H1 (cell line): ENCODE data around the gene PRG3. TPM values are rescaled to one million over a fixed set of nuclear protein-coding genes. Genes with fewer than 3 reads are reported as not detected.

Experiments
- CTCF ChIA-PET: fragments of 300-600 bp; sonication (Branson Sonifier 250); formaldehyde crosslinking; loops from one replicate; lab custom pipeline; 2021; ENCODE audit not compliant: partially characterized antibody; lab: Charles Lee
- POLR2A ChIA-PET: fragments of 300-600 bp; sonication (Branson Sonifier 250); formaldehyde crosslinking; loops from one replicate; lab custom pipeline; 2021; ENCODE audit warnings: inconsistent platforms; ENCODE audit not compliant: partially characterized antibody; lab: Charles Lee
- DNase-seq, 2 experiments: peaks; one replicate each; pipeline versions ENCODE4 v3.0.0 to v3.0.0-alpha.2; 2010 to 2022; ENCODE audit warnings: low spot score in 2 of 2, low read depth in 1 of 2, mixed read lengths in 1 of 2
- FAIRE-seq: peaks from 2 replicates; lab custom pipeline; 2011; peaks lifted over from hg19 to GRCh38; lab: Jason Lieb, UNC
- H2AFZ ChIP-seq: 2 replicates; pipeline ENCODE4 v1.8.1; 2012; ENCODE audit warnings: low read length, inconsistent platforms
- H2AK5ac ChIP-seq: 2 replicates; pipeline ENCODE4 v1.6.1; 2013; ENCODE audit warnings: low read depth, low read length
- H2BK120ac ChIP-seq: replicated peaks from 2 replicates; pipeline ENCODE3; 2013; ENCODE audit warnings: low read depth, low read length, inconsistent platforms
- H2BK12ac ChIP-seq: 2 replicates; pipeline ENCODE4 v1.6.1; 2013; ENCODE audit warnings: low read depth, low read length
- H2BK15ac ChIP-seq: 2 replicates; pipeline ENCODE4 v1.6.1; 2013; ENCODE audit warnings: low read length
- H2BK20ac ChIP-seq: 2 replicates; pipeline ENCODE4 v1.6.1; 2013; ENCODE audit warnings: low read length
- H2BK5ac ChIP-seq: 2 replicates; pipeline ENCODE4 v1.6.1; 2013; ENCODE audit warnings: low read depth, low read length
- H3K14ac ChIP-seq: 2 replicates; pipeline ENCODE4 v1.6.1; 2013; ENCODE audit warnings: inconsistent platforms; ENCODE audit not compliant: insufficient read length
- H3K18ac ChIP-seq: 2 replicates; pipeline ENCODE4 v1.6.1; 2013; ENCODE audit warnings: low read length; ENCODE audit errors: extremely low read depth
- H3K23ac ChIP-seq: 2 replicates; pipeline ENCODE4 v1.6.1; 2013; ENCODE audit warnings: inconsistent platforms; ENCODE audit not compliant: insufficient read length
- H3K23me2 ChIP-seq: 2 replicates; pipeline ENCODE4 v1.6.1; 2013; ENCODE audit warnings: low read depth, low read length
- H3K27ac ChIP-seq: 2 replicates; pipeline ENCODE4 v1.6.1; 2011; ENCODE audit warnings: low read depth, low read length, inconsistent platforms
- H3K27me3 ChIP-seq, 4 experiments: replicated peaks in 1 of 4; 1 replicate in 1 of 4; 2 replicates in 3 of 4; pipeline versions ENCODE4 v1.6.1 to v1.8.1; 2011 to 2013; ENCODE audit warnings: low read length in 3 of 4, mild to moderate bottlenecking in 3 of 4, inconsistent platforms in 2 of 4, mixed read lengths in 2 of 4, moderate library complexity in 1 of 4; ENCODE audit not compliant: control insufficient read depth in 3 of 4, insufficient read depth in 3 of 4; ENCODE audit errors: extremely low read depth in 1 of 4
- H3K36me3 ChIP-seq, 4 experiments: 2 replicates each; pipeline versions ENCODE4 v1.6.1 to v1.8.1; 2011 to 2013; ENCODE audit warnings: mild to moderate bottlenecking in 4 of 4, low read length in 3 of 4, moderate library complexity in 2 of 4, control low read depth in 1 of 4, inconsistent platforms in 1 of 4; ENCODE audit not compliant: insufficient read depth in 4 of 4, control insufficient read depth in 2 of 4
- H3K4ac ChIP-seq: replicated peaks from 2 replicates; pipeline ENCODE3; 2013; ENCODE audit warnings: low read length, low read depth, mixed read lengths, inconsistent platforms; ENCODE audit not compliant: insufficient read length
- H3K4me1 ChIP-seq, 4 experiments: replicated peaks in 1 of 4; 1 replicate in 1 of 4; 2 replicates in 3 of 4; pipeline versions ENCODE4 v1.6.1 to v1.8.1; 2011 to 2013; ENCODE audit warnings: low read length in 3 of 4, inconsistent platforms in 2 of 4, mixed read lengths in 1 of 4; ENCODE audit not compliant: insufficient read depth in 4 of 4, control insufficient read depth in 3 of 4
- H3K4me2 ChIP-seq, 2 experiments: 2 replicates each; pipeline versions ENCODE4 v1.6.1 to v1.8.1; 2011 to 2013; ENCODE audit warnings: low read depth in 2 of 2, low read length in 2 of 2, control low read depth in 1 of 2, inconsistent platforms in 1 of 2, mild to moderate bottlenecking in 1 of 2; ENCODE audit not compliant: insufficient read depth in 1 of 2
- H3K4me3 ChIP-seq, 4 experiments: fragments of 200-600, 300-600 bp in 1 of 4; sonication (generic), shearing (Covaris generic), sonication (Bioruptor Twin) in 1 of 4; 2 replicates each; pipeline versions ENCODE4 v1.5.1 to v1.8.1; 2011 to 2016; ENCODE audit warnings: low read length in 4 of 4, low read depth in 3 of 4, control low read depth in 2 of 4, inconsistent platforms in 2 of 4, mild to moderate bottlenecking in 2 of 4, mixed read lengths in 1 of 4, moderate library complexity in 1 of 4; ENCODE audit not compliant: insufficient read depth in 2 of 4; ENCODE audit errors: extremely low read depth in 1 of 4
- H3K56ac ChIP-seq: replicated peaks from 2 replicates; pipeline ENCODE3; 2013; ENCODE audit warnings: low read depth, mild to moderate bottlenecking, mixed read lengths, low read length, inconsistent platforms; ENCODE audit not compliant: insufficient read length
- H3K79me1 ChIP-seq: 2 replicates; pipeline ENCODE4 v1.6.1; 2013; ENCODE audit warnings: low read depth, low read length, control low read depth
- H3K79me2 ChIP-seq, 2 experiments: 2 replicates each; pipeline versions ENCODE4 v1.6.1 to v1.8.1; 2012 to 2013; ENCODE audit warnings: low read length in 2 of 2, mild to moderate bottlenecking in 2 of 2, inconsistent platforms in 1 of 2; ENCODE audit not compliant: insufficient read depth in 2 of 2, control insufficient read depth in 1 of 2
- H3K9ac ChIP-seq, 4 experiments: replicated peaks in 1 of 4; 1 replicate in 1 of 4; 2 replicates in 3 of 4; pipeline versions ENCODE4 v1.6.1 to v1.8.1; 2011 to 2013; ENCODE audit warnings: low read depth in 3 of 4, low read length in 3 of 4, control low read depth in 2 of 4, mild to moderate bottlenecking in 2 of 4, moderate library complexity in 2 of 4, inconsistent platforms in 1 of 4; ENCODE audit errors: extremely low read depth in 1 of 4
- H3K9me3 ChIP-seq, 2 experiments: 2 replicates each; pipeline versions ENCODE4 v1.6.1 to v1.8.1; 2012 to 2013; ENCODE audit warnings: mild to moderate bottlenecking in 2 of 2, moderate library complexity in 2 of 2, control low read depth in 1 of 2, inconsistent platforms in 1 of 2, low read depth in 1 of 2, low read length in 1 of 2, mixed read lengths in 1 of 2; ENCODE audit not compliant: insufficient read depth in 2 of 2
- H4K20me1 ChIP-seq, 2 experiments: replicated peaks in 1 of 2; 2 replicates each; pipeline versions ENCODE3 to v1.8.1; 2011 to 2013; ENCODE audit warnings: inconsistent platforms in 2 of 2, low read length in 2 of 2, mild to moderate bottlenecking in 1 of 2; ENCODE audit not compliant: insufficient read depth in 2 of 2, control insufficient read depth in 1 of 2
- H4K5ac ChIP-seq: 2 replicates; pipeline ENCODE4 v1.6.1; 2013; ENCODE audit warnings: low read length, low read depth, mixed read lengths, inconsistent platforms; ENCODE audit not compliant: insufficient read length
- H4K8ac ChIP-seq: 2 replicates; pipeline ENCODE4 v1.8.0; 2013; ENCODE audit warnings: mild to moderate bottlenecking, moderate library complexity, low read length, inconsistent platforms; ENCODE audit not compliant: insufficient read depth; ENCODE audit errors: extremely low read depth
- H4K91ac ChIP-seq: replicated peaks from 2 replicates; pipeline ENCODE3; 2013; ENCODE audit warnings: low read length, mixed read lengths, inconsistent platforms; ENCODE audit not compliant: insufficient read length
- BCL11A ChIP-seq, 2 experiments: IDR thresholded peaks; one replicate each; pipeline ENCODE4 v1.6.1; 2011; ENCODE audit warnings: low read depth in 2 of 2, low read length in 2 of 2, mild to moderate bottlenecking in 2 of 2
- CTCF ChIP-seq, 3 experiments: IDR thresholded peaks; 1 replicate in 2 of 3; 2 replicates in 1 of 3; pipeline versions ENCODE4 v1.5.1 to v1.6.1; 2011; ENCODE audit warnings: low read length in 3 of 3, mild to moderate bottlenecking in 3 of 3, inconsistent platforms in 2 of 3, low read depth in 1 of 3, moderate library complexity in 1 of 3; ENCODE audit not compliant: insufficient read depth in 1 of 3; ENCODE audit errors: control extremely low read depth in 1 of 3
- EGR1 ChIP-seq: IDR thresholded peaks from 2 replicates; pipeline ENCODE4 v1.6.1; 2011; ENCODE audit warnings: low read depth, low read length, borderline replicate concordance
- FOSL1 ChIP-seq: IDR thresholded peaks from 2 replicates; pipeline ENCODE4 v1.6.1; 2011; ENCODE audit warnings: mild to moderate bottlenecking, low read depth, low read length, moderate library complexity; ENCODE audit not compliant: insufficient read depth
- MAFK ChIP-seq: IDR thresholded peaks from 2 replicates; pipeline ENCODE4 v1.6.1; 2012; ENCODE audit warnings: low read depth, mild to moderate bottlenecking, improper control_type of control experiment, low read length
- RAD21 ChIP-seq, 2 experiments: IDR thresholded peaks in 1 of 2; conservative IDR thresholded peaks in 1 of 2; 2 replicates each; pipeline ENCODE4 v1.6.1; 2011; ENCODE audit warnings: low read depth in 2 of 2, low read length in 2 of 2, improper control_type of control experiment in 1 of 2, inconsistent platforms in 1 of 2, mild to moderate bottlenecking in 1 of 2, moderate library complexity in 1 of 2
- RFX5 ChIP-seq: IDR thresholded peaks from 2 replicates; pipeline ENCODE4 v1.6.1; 2011; ENCODE audit warnings: low read depth, low read length, improper control_type of control experiment, borderline replicate concordance
- SIRT6 ChIP-seq: IDR thresholded peaks from one replicate; pipeline ENCODE4 v1.7.1; 2012; ENCODE audit warnings: low read length, inconsistent platforms
- SIX5 ChIP-seq: IDR thresholded peaks from 2 replicates; pipeline ENCODE4 v1.6.1; 2011; ENCODE audit warnings: mild to moderate bottlenecking, low read depth, low read length
- SP1 ChIP-seq: IDR thresholded peaks from 2 replicates; pipeline ENCODE4 v1.6.1; 2011; ENCODE audit warnings: low read depth, low read length
- YY1 ChIP-seq: IDR thresholded peaks from 2 replicates; pipeline ENCODE4 v1.6.1; 2011; ENCODE audit warnings: low read depth, mild to moderate bottlenecking, low read length
- ZNF274 ChIP-seq: IDR thresholded peaks from 2 replicates; pipeline ENCODE4 v1.7.0; 2012; ENCODE audit warnings: low read length, borderline replicate concordance; ENCODE audit errors: extremely low read depth
- WGBS, 2 experiments: shearing (Covaris generic) in 1 of 2; methylation state at CpG; one replicate each; pipeline versions ENCODE4 v1.1.6 to v1.1.7; 2013 to 2015; ENCODE audit warnings: low lambda C conversion rate in 2 of 2, mixed read lengths in 2 of 2, inconsistent platforms in 1 of 2, low coverage in 1 of 2, missing lambda C conversion rate in 1 of 2; ENCODE audit not compliant: insufficient replicate concordance in 2 of 2, insufficient coverage in 1 of 2, insufficient read length in 1 of 2; ENCODE audit errors: extremely low coverage in 1 of 2, missing lambda C conversion rate in 1 of 2; 5-methylcytosine and 5-hydroxymethylcytosine counted together
- polyA plus RNA-seq, 7 experiments: library from polyadenylated mRNA; depleted of rRNA in 3 of 7; stranded (reverse) in 5 of 7; unstranded in 2 of 7; fragments of >200 nt in 5 of 7; fragments of 200-250 nt in 2 of 7; gene quantifications; 1 replicate in 5 of 7; 2 replicates in 1 of 7; 4 replicates in 1 of 7; pipeline versions ENCODE4 v1.2.1 to v1.2.3, GENCODE V29; 2011 to 2013; ENCODE audit warnings: missing spikeins in 2 of 7, mixed read lengths in 2 of 7
- total RNA-seq: library from RNA; stranded (reverse); fragmentation: NEBNext Ultra II Directional; extraction: Animal tissue kit (Norgen Biotek cat#: 25700); gene quantifications from 2 replicates; pipeline ENCODE4 v1.2.1, GENCODE V29; 2021

Gene PRG3
- total and polyA plus RNA-seq, 2 of the 8 experiments (the other 6 are each of a cell fraction or from before 2014, with no cell fraction given): not detected

GRCh38 chr11:57416436-57416835 is 35.5 kb upstream of the PRG3 start:
- Histone ChIP-seq H3K27me3 (no peaks in the 10 kb centered on the region), H3K23ac (no peak overlapping the region), H4K5ac (no peak overlapping the region), H2BK20ac (no peak overlapping the region), H2BK5ac (no peak overlapping the region), H4K8ac (no peak overlapping the region), H3K36me3 (peaks cover 10 to 50% (median 28%) of the 10 kb centered on the region in 4 experiments; a peak in 7 of 8 replicates), H3K79me1 (no peaks in the 10 kb centered on the region), H3K18ac (no peak overlapping the region), H2AFZ (no peak overlapping the region), H4K20me1 (peaks cover 0 to 4% of the 10 kb centered on the region in 2 experiments), H3K9me3 (no peaks in the 10 kb centered on the region), H3K23me2 (no peaks in the 10 kb centered on the region), H2BK120ac (no peak overlapping the region), H2AK5ac (no peak overlapping the region), H3K4ac (no peak overlapping the region), H3K4me1 (no peaks in the 10 kb centered on the region; a peak in 2 of 7 replicates), H3K56ac (no peak overlapping the region), H3K4me2 (no peak overlapping the region), H2BK15ac (no peak overlapping the region), H3K79me2 (no peaks in the 10 kb centered on the region), H2BK12ac (no peak overlapping the region), H3K4me3 (no peak overlapping the region), H3K27ac (no peak overlapping the region), H3K9ac (no peak overlapping the region), H4K91ac (no peak overlapping the region), H3K14ac (no peak overlapping the region)
- DNase-seq (no peak), FAIRE-seq (no peak)
- POLR2A ChIA-PET: interaction anchor here (1.2 kb wide), 1 partner anchor 8 kb away, joined by 3 read pairs; no protein-coding TSS in a partner anchor
- 92% methylated on average over 3 of the region's 3 CpGs; no CpG with 5 or more reads in 1 of the 2 experiments for WGBS, 2 experiments
- CTCF ChIA-PET: interaction anchor here (1.0 to 2.3 kb wide), 3 partner anchors 9 to 40 kb away, joined by 3 to 6 read pairs (median 3); no protein-coding TSS in a partner anchor
- TF ChIP-seq MAFK: no peak
- no peak for TF ChIP-seq EGR1
- TF ChIP-seq SIX5: no peak
- no peak for TF ChIP-seq SP1
- no peak for TF ChIP-seq CTCF (IDR thresholded peaks at IDR 0.05; ENCODE audit: control extremely low read depth in 1 of 3, insufficient read depth in 1 of 3, low read depth in 1 of 3, low read length in 3 of 3)
- TF ChIP-seq ZNF274: no peak
- TF ChIP-seq YY1: no peak
- no peak for TF ChIP-seq RAD21 (IDR thresholded peaks at IDR 0.05 in 1 of 2, conservative IDR thresholded peaks at IDR 0.05 in 1 of 2; ENCODE audit: low read depth in 2 of 2, low read length in 2 of 2)
- TF ChIP-seq RFX5: no peak
- TF ChIP-seq BCL11A (IDR thresholded peaks at IDR 0.05; ENCODE audit: low read depth in 2 of 2, low read length in 2 of 2): no peak
- TF ChIP-seq SIRT6: no peak
- no peak for TF ChIP-seq FOSL1
